ENCODE results near the gene SMCR8. TPM values are rescaled to one million over a fixed set of nuclear protein-coding genes. Genes with fewer than 3 reads are reported as not detected.

Gene SMCR8
- total RNA-seq, 2 donors from 2014 or later = 10.2 to 11.9 TPM

Small RNA genes lying within 50 kb of the gene (microRNA-seq; reads per million reads assigned to microRNA genes)
- 0 reads per million in 2 donors for gene MIR6778 (ENCODE audit: borderline microRNAs expressed in 2 of 2)

Other genes starting within 250 kb of the SMCR8 start
- 10 to 100 TPM; 25.5 to 26.1 TPM for gene DRG2, start 227.3 kb upstream of the SMCR8 start, total RNA-seq
- gene MYO15A, start 206.5 kb upstream of the SMCR8 start, total RNA-seq = 1 to 10 TPM in 1 of 2 donors, under 1 TPM in 1; 0.71 to 1.3 TPM
- 100 to 1,000 TPM in 1 of 2 donors, 10 to 100 TPM in 1; 98.5 to 105 TPM for gene ALKBH5, start 131.5 kb upstream of the SMCR8 start, total RNA-seq
- gene LLGL1, start 89.7 kb upstream of the SMCR8 start, total RNA-seq = 10 to 100 TPM; 13.9 to 16.2 TPM
- gene FLII, start 56.6 kb upstream of the SMCR8 start, total RNA-seq = 100 to 1,000 TPM; 275 to 418 TPM
- 10 to 100 TPM in 1 of 2 donors, 1 to 10 TPM in 1; 7.7 to 11.3 TPM for gene MIEF2, start 54.6 kb upstream of the SMCR8 start, total RNA-seq
- 10 to 100 TPM; 23.2 to 28.3 TPM for gene TOP3A, start 299 bp upstream of the SMCR8 start, total RNA-seq
- 10 to 100 TPM in 1 of 2 donors, 1 to 10 TPM in 1; 9.6 to 19.3 TPM for gene SHMT1, start 48.3 kb downstream of the SMCR8 start, total RNA-seq
- gene EVPLL, start 62.5 kb downstream of the SMCR8 start, total RNA-seq = not detected
- not detected for gene LGALS9C, start 161.5 kb downstream of the SMCR8 start, total RNA-seq

All from posterior vena cava (tissue), 2 donors.